T47D (cell line): ENCODE data around the gene MIPOL1.

Experiments
- DNase-seq, 2 experiments: peaks; one replicate each; pipeline versions ENCODE4 v3.0.0 to v3.0.0-alpha.2; 2011 to 2012; ENCODE audit warnings: low read depth in 1 of 2, low spot score in 1 of 2
- JUND ChIP-seq: IDR thresholded peaks from 2 replicates; pipeline ENCODE4 v1.6.1; 2012; ENCODE audit warnings: low read depth
- in situ Hi-C: cut with HindIII; loops from 2 replicates; pipeline ENCODE4 v1.10.0; 2016; ENCODE audit warnings: low sequenced_read_pairs, low pct_unique_long_range_greater_than_20kb

The MIPOL1 gene

GRCh38 chr14:37483672-37484071 lies 285.9 kb downstream of the MIPOL1 start:
- in situ Hi-C loops: no loop called here
- TF ChIP-seq JUND: no peak
- DNase-seq: no peak

- TF ChIP-seq JUND: no peak
- in situ Hi-C loops: no loop called here
- no peak for DNase-seq
Measured at GRCh38 chr14:37490607-37491006, 292.9 kb downstream of the MIPOL1 start.

- TF ChIP-seq JUND: no peak
- DNase-seq: no peak
- in situ Hi-C loops: no loop called here
Measured at GRCh38 chr14:37491076-37491475, 293.3 kb downstream of the MIPOL1 start.

GRCh38 chr14:37493606-37494005 lies 295.9 kb downstream of the MIPOL1 start:
- in situ Hi-C loops: no loop called here
- no peak for TF ChIP-seq JUND
- no peak for DNase-seq

- TF ChIP-seq JUND: no peak
- no peak for DNase-seq
- in situ Hi-C loops: no loop called here
Measured at GRCh38 chr14:37497422-37497821, 299.7 kb downstream of the MIPOL1 start.

GRCh38 chr14:37501877-37502276 lies 304.1 kb downstream of the MIPOL1 start:
- TF ChIP-seq JUND: no peak
- in situ Hi-C loops: no loop called here
- DNase-seq: no peak

- in situ Hi-C loops: no loop called here
- DNase-seq: no peak
- TF ChIP-seq JUND: no peak
Measured at GRCh38 chr14:37508503-37508902, 310.8 kb downstream of the MIPOL1 start.

- peak in 1 of 2 experiments; percentile 68 for DNase-seq
- TF ChIP-seq JUND: no peak
- in situ Hi-C loops: no loop called here
Measured at GRCh38 chr14:37512173-37512572, 314.4 kb downstream of the MIPOL1 start.

- TF ChIP-seq JUND: no peak
- no peak for DNase-seq
- in situ Hi-C loops: no loop called here
Measured at GRCh38 chr14:37515771-37516170, 318.0 kb downstream of the MIPOL1 start.

- no peak for TF ChIP-seq JUND
- in situ Hi-C loops: no loop called here
- DNase-seq: no peak
Measured at GRCh38 chr14:37526994-37527393, 329.3 kb downstream of the MIPOL1 start.

- in situ Hi-C loops: no loop called here
- TF ChIP-seq JUND: no peak
Measured at GRCh38 chr14:37539992-37540391, 342.3 kb downstream of the MIPOL1 start.

GRCh38 chr14:37544407-37544806 lies 346.7 kb downstream of the MIPOL1 start:
- in situ Hi-C loops: no loop called here
- DNase-seq: peak; percentile 37 to 95
- peak; percentile 25 for TF ChIP-seq JUND

More at GRCh38 chr14:37539992-37540391, 342.3 kb downstream of the MIPOL1 start:
- DNase-seq: no peak

GRCh38 chr14:37545174-37545573 lies 347.4 kb downstream of the MIPOL1 start:
- no peak for DNase-seq
- in situ Hi-C loops: no loop called here
- TF ChIP-seq JUND: no peak

- TF ChIP-seq JUND: peak; percentile 99
- in situ Hi-C loops: no loop called here
- peak in 1 of 2 experiments; percentile 97 for DNase-seq
Measured at GRCh38 chr14:37546621-37547447, 349.1 kb downstream of the MIPOL1 start.
